ENCODE measurements around the gene CD47.

Gene CD47

DNA sequence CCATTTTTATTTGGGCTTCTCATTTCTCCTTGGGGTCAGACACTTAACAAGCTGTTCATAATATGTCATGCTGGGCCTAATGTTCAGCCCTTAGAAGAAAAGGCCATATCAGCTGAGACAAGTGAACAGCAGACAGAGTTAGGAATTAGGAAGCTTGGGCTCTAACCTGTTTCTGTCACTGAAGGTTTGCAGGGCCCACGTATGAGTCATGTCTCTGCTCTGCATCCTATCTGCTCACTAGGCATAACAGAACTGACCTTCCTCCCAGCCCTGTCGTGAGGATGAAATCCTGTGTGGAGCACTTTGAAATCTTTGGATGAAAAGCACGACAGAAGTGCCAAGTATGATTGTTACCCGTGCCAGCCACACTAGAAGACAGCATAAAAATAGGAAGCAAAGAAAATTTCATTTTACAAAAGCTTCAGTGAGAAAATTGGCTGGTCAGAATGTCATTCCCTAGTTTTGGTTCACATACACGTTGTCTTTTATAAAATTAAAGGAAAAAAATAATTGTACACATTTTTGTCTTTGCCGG is 26.5 kb upstream of the CD47 start:
- FAIRE-seq (peak; percentile 42), DNase-seq (ENCODE audit: low spot score) (peak; percentile 26)

- no peak for FAIRE-seq
- DNase-seq (ENCODE audit: low spot score) = no peak
These were observed 23.7 kb upstream of the CD47 start for GRCh38 chr3:108114423-108115065.

DNA sequence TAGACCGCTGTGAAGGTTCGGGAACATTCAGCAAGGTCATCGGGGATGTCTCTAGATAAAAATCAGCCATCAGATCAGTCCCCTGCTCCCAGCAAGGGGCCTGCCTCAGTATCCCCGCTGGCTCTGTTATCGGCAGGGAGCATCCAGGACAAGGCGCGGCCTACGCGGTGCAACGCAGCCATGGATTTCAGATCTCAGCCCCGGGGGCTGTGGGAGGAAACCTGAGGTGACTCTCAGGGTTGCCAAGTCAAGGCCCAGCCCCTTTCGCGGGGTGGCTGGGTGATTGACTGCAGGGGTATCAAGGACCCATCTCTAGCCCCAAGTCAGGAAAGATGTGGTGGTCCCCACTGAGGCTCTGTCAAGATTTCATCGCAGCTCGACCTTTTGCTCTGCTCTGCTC is 23.1 kb upstream of the CD47 start:
- no peak for FAIRE-seq
- no peak for DNase-seq (ENCODE audit: low spot score)

DNA sequence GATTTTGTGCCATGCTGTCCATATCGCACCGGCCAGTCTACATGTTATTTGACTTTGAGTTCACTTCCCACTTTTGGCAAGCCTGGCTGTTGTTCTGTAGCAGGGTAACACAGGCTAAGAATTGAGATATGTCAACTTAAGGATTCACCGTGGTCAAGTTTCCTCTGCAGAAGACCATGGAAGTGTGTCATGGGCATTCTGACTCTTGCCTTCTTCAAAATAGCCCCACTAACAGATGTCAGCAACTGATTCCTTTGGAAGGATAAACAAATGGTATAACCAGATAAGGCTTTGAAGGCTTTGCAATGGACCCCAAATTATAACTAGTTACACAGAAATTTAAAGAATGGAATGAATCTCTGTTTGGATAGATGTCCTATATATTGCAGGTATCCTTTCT is 20.1 kb upstream of the CD47 start:
- FAIRE-seq (peak; percentile 61), DNase-seq (ENCODE audit: low spot score) (no peak)

DNA sequence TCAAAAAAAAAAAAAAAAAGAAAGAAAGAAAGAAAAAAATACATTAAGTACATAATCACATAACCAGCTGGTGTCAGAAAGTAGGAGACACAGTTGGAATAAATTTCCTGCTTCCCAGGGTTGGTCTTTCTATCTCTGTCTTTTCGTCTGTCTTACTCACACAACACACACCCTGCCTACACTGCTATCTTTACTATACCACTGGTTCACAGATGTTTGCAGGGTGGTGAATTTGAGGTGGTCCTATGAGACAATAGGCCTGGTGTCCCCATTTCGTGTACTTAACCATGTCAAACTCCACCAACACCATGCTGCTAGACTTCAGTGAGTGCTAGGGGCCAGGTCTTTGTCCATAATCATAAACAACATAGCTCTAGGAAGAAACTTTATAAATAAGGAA is 17.6 kb upstream of the CD47 start:
- no peak for DNase-seq (ENCODE audit: low spot score)
- FAIRE-seq = peak; percentile 90

GRCh38 chr3:108106449-108106848 is 15.6 kb upstream of the CD47 start:
- FAIRE-seq = no peak
- DNase-seq (ENCODE audit: low spot score) = no peak

DNA sequence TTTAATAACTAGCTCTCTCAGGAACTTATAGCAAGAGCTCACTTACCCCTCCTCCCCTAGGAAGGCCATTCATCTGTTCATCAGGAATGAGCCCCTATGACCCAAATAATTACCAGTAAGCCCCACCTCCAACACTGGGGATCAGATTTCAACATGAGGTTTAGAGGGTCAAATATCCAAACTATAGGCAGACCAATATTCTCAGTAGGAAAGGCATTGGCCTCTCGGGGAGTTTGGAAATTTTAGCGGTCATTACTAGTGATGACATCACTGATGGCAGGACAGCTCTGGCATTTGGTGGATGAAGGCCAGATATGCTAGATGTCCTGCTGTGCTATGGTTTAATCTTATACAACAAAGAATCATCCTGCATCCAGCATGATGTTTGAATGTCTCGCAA is 15.2 kb upstream of the CD47 start:
- no peak for FAIRE-seq
- DNase-seq (ENCODE audit: low spot score) = no peak

GRCh38 chr3:108103886-108104797 is 13.3 kb upstream of the CD47 start:
- DNase-seq (ENCODE audit: low spot score) (no peak), FAIRE-seq (no peak)

DNA sequence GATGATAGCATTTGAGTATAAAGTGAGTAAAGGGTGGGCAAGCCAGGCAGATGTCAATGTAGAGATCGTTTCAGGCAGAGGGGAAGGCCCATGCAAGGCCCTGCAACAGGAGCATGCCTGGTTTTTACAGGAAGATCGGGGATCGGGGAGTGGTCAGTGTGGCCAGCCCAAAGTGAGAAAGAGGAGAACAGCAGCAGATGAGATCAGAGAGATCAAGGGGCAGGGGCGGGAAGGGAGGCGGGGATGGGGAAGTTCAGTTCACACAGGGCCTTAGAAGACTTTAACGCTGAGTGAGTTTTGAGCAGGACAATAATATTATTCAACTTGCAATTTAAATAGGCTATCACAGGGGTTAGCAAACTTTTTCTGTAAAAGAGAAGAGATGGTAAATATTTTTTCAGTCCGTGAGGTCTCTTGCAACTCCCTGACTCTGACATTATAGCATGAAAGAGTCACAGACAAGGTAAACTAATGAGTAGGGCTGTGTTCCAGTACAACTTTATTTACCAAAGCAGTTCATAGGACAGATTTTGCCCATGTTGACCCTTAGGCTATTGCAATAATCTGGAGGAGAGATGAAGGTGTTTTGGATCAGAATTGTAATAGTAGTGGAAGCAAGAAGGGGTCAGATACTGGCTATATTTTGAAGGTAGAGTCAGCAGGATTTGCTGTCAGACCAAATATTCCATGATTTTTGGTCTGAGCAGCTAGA is 12.4 kb upstream of the CD47 start:
- DNase-seq (ENCODE audit: low spot score) (no peak), FAIRE-seq (no peak)

- DNase-seq (ENCODE audit: low spot score) (no peak), FAIRE-seq (no peak)
These were observed 11.7 kb upstream of the CD47 start for GRCh38 chr3:108102420-108103039.

DNA sequence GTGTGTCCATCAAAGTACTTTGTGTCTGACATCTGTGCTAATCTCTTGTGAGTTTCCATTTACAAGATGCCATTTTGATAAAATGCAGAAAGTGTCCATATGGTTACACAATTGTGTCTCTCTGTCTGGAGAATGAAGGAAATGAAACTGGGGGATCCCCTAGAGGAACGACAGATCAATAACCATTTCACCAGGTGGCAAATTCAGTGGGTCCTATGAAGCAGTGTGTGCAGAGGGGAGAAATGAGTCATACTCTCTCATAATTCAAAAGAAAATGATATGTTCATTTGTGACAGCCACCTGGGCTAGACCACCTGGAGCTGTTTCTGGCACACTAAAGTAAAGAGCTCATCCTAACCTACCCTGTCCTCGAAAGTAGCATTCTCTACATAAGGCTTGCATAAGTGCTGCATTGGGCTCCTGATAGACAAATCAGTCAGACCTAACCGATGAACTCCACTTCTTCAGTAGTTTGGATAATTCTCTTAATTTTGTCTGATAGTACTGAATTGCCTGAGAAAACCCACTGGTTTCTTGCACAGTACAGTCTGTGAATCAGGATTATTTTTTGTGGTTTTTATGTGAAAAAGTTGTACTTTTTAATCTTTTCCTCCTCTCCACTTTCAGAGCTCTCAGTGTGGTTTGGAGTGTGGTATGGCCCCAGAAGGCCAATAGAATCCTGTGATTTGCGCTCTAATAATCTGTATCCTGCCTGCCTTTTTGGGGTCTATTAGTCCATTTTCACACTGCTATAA is 10.3 kb upstream of the CD47 start:
- FAIRE-seq (no peak), DNase-seq (ENCODE audit: low spot score) (no peak)

DNA sequence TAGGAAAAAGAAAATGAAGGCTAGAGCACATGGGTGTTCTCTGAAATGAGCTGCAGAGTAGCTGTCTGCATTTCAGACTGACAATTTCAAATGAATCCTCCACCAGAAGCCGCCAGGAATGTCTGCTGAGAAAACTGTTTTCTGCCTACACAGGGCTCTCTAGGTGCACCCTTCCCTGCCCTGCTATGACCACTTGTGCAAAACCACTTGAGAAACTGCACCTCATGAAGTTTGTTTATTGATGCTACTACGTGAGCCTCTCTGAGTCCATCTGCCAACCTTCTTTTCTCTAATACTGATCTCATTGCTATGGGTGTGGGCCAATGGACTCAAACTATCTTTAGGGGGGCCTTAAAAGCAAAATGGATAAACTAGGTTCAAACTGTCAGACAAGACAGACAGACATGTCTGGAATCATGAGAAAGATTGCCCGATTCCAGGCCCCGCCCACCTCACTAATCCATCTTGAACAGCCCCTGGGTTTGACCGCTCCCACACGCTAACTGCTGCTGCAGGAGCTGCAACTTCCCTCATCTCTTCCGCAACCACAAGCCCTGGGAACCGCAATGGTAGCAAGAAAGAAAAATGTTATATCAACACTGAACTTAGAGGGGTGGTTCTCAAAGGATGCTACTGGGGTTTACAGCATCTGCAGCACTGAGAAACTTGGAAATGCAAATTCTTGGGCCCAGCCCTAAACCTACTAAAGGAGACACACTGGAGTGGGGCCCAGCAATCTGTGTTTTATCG is 9.0 kb upstream of the CD47 start:
- no peak for DNase-seq (ENCODE audit: low spot score)
- no peak for FAIRE-seq

GRCh38 chr3:108099244-108099643 is 8.4 kb upstream of the CD47 start:
- FAIRE-seq (no peak), DNase-seq (ENCODE audit: low spot score) (no peak)

DNA sequence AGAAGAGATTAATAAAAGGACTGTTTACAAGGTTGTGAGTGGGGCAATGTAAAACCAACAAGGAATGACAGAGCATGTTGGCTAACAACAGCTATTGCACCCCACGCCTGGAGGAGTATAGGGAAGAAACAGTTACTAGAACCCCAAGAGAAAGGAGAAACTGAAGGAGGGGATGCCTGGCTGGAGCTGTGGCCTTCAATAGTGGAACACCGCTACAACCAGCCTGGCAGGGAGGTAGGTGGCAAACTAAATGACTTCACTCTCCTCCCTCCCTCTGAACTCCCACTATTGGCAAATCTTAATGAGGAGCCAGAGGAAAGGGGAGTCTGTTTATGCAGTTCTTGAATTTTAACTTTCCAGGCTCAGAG is 7.2 kb upstream of the CD47 start:
- no peak for FAIRE-seq

GRCh38 chr3:108097322-108098002 is 6.6 kb upstream of the CD47 start:
- no peak for DNase-seq (ENCODE audit: low spot score)
- no peak for FAIRE-seq

More for the DNA sequence above, 7.2 kb upstream of the CD47 start:
- no peak for DNase-seq (ENCODE audit: low spot score)

GRCh38 chr3:108096532-108097321 is 5.9 kb upstream of the CD47 start:
- DNase-seq (ENCODE audit: low spot score) (no peak), FAIRE-seq (no peak)

DNA sequence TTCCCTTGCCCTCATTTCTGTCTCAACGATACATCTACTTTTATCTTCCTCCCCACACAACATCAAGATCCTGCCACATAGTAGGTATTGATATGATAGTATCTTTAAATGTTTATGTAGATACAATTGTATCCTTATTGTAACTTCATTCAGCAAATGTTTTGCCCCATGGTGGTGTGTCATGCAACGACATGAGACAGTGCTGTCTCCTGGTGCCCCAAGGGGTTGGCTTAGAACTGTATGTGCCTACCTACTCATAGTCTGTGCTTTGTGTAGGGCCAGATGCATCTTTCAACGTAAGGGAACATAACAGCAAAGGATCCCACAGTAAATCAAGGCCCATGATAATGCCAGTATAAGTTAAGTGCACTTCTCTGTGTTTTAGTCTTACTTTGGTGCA is 2.8 kb upstream of the CD47 start:
- DNase-seq (ENCODE audit: low spot score) (no peak), FAIRE-seq (no peak)

DNA sequence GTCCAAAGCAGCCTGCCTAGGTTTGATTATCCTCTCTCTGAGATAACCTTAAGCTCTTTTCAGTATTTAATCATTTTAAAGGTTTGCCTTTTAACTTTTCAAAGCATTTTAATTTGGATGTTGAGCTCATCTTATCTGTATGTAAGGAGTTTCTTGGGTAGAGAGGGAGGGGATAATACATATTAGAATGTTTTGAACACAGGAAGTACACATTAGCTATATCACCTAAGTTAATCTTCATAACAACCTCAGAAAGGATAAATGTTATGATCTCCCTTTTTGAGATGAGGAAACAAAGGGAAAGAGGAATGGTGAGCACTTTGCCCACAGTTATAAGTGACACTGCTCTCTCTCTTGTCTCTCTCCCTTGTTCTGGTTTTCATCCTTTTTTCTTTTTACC is 2.2 kb upstream of the CD47 start:
- DNase-seq (ENCODE audit: low spot score) (no peak), FAIRE-seq (no peak)

DNA sequence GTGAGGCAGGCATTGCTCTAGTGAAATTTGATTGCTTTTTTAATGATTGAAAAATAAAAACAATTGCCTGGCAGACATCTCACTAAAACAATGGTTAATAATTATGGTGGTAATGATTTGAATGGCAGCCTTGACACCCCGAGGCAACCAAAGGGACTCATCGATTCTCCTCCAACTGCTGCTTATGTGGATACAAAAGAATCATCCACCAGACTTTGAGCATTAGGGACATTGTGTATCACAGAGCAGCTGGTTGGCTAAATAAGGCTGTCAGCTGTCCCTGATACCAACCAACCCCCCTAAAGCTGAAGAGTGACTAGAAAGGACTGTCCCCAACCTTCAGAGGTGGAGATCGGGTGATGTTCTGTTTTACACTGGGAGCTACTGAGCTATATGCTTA is 1.7 kb upstream of the CD47 start:
- FAIRE-seq (no peak), DNase-seq (ENCODE audit: low spot score) (no peak)

Measured in urothelium cell line (cell line).